ENCODE results near the gene EHD4.

The EHD4 gene

DNA sequence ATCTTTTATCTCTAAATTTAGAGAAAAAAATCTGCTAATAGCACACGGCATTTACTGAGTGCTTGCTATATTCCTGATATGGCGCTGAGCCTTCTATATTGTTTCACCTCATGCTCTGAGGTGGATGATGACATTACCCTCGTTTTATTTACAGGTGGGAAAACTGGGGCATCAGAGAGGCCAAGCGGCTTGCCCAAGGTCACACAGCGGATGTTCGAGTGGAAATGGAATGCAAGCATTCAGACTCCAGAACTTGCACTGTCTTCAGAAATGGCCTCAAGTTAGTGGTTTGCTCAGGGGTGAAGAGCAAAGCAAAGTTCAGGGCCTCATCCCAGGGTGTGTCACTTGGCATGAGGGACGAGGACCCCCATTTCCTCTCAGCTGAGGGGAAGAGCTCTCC lies 17.3 kb downstream of the EHD4 start:
- DNase-seq = no peak

DNA sequence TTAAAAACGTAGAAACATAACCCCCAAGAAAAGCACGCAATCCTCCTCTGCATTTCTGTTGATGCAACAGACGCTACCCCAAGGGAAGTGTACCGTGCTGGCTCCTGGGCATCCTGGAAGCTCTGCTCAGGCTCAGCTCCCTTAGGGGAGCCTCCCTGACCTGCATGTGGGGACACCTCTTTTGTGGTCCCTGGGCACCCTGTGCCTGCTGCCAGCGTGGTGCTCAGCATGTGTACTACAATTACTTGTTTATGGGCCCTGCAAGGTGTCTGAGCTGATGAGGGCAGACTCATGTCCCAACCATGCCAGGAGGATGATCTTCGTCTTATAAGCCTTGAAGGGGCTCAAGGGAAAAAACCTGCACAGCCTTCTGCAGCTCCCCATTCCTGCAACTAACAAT lies 18.3 kb downstream of the EHD4 start:
- no peak for DNase-seq

DNA sequence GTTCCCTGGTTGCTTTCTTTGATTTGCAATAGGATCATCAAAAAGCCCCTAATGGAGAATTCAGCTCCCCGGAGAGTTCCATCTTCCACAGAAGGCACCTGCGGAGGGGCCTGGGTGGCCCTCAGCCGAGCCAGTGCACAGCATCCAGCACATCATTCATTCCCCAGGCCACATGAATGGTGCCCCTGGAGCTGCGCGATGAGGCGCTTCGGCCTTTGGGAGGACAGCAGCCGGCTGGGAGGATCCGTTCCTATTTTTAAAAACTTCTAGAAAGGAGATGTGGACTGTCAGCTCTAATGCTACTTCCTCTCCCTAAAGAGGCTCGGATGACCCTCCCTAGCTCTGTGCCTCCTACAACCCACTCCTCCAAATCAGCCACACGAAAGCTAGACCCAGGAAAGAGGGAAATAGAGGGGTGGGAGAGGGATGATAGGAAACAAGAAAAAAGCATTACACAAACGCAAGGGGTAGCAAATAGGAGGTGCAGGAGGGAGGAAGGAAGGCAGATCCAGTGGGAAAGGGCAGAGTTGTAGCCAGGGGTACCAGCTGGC lies 20.3 kb downstream of the EHD4 start:
- DNase-seq = no peak

DNA sequence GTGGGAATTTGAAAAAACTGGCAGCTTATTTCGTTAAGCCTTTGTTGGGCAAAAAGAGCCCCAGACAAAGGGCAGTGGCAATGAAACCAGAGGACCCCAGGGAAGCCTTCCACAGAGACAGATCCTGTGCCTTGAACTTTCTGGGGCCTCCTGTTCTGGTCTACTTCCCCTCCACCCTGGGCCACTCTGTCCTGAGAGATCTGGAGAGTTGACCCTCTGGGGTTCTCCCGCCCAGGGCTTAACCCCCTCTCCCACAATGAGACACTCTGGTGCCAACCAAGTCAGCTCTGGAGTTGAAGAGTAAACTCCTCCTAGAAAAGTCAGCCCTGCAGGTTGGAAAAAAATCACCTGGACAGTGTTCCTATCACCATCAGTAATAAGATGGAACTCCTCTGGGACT lies 20.8 kb downstream of the EHD4 start:
- DNase-seq = no peak

DNA sequence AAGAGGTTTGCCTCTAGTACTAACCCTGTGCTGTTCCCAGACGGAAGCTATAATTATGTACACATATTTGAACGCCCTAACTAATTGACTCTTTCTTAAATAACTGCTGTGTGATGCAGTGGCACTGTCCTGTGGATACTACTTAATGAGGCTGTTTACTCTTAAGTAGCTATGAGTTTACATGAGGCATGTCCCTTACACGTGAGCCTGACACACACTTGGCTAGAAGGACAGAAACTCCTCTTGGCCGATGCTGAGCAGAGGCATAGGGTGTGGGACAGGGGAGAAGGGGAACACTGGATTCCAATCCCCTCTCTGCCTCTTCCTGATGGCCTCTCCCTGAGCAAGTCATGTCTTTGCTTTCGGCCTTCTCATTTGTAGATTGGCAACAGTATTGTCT lies 21.9 kb downstream of the EHD4 start:
- no peak for DNase-seq

- DNase-seq = no peak
Measured at GRCh38 chr15:41950127-41950483, 22.3 kb downstream of the EHD4 start.

GRCh38 chr15:41949401-41950126 lies 22.8 kb downstream of the EHD4 start:
- no peak for DNase-seq

DNA sequence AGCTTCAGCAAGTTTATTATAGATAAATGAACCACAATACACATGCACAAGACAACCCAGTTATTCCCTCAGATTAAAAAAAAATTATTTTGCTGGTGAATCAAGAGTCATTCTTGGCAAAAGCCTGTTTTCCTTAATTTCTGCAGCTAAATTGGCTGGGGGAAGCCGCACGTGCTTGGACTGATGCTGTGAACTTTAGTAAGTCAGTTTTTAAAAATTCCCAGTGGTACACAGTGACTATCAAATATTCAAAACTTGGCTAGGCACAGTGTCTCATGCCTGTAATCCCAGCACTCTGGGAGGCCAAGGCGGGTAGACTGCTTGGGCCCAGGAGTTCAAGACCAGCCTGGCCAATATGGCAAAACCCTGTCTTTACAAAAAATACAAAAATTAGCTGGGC lies 23.9 kb downstream of the EHD4 start:
- DNase-seq = no peak

DNA sequence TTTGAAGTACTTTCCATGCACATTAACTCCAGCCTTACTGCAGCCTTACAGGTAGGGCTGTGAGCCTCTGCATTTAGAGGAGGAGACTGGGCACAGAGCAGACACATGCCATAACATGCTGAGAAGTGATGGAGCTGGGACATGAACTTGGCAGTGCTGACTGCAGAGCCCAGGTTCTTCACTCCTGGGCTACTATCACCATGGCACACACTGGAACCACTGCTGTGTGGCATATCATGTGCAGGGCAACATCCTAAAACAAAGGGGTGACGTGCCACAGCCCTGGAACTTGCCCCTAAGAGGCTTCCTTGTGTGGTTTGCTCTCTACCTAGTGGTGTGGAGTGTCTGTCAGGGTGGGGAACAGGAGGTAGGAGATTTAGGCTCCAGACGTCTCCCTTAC lies 25.4 kb downstream of the EHD4 start:
- DNase-seq = no peak

DNA sequence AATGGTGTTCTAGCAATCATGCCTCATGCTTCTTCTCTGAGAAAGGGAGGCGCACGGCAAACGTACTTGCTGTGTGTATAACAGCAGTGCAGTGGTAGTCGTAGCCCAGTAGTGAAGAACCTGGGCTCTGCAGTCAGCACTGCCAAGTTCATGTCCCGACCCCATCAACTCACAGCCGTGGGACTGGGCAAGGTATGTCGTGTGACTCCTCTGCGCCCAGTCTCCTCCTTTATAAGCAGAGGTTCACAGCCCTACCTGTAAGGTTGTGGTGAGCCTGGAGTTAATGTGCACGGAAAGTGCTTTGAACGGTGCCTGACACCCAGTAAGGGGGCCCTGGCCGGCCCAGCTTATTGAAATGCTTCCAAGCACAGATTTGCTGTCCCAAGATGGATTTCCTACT lies 26.6 kb downstream of the EHD4 start:
- no peak for DNase-seq

- DNase-seq = no peak
Measured at GRCh38 chr15:41945221-41945620, 27.1 kb downstream of the EHD4 start.

DNA sequence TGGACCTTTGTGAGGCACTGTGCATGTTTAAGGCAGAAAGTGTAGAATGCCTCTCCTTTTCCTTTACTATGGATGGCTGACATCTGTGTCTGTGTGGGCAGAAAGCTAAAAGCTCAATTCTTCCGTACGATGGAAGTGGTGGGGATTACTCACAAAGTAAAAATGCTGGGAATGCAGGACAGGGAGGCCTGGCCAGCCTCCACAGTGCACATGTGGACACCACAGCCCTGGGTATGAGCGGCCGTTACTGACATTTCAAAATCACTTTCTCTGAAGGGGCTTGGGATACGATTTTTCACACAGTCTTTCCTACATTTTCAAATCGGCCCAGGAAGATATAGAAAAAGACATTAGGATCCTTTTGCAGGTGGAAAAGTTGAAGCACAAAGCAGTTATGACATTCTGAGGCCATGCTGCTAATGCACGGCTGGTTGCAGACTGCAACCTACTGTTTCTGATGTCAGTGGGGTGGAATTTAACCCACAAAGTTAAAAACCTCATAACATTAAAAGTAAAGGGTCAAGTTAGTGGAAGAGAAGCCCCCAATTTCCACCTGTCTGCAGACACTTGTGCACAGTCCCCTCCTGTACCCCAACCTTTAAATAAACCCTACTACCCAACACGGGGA lies 27.9 kb downstream of the EHD4 start:
- DNase-seq = no peak

DNA sequence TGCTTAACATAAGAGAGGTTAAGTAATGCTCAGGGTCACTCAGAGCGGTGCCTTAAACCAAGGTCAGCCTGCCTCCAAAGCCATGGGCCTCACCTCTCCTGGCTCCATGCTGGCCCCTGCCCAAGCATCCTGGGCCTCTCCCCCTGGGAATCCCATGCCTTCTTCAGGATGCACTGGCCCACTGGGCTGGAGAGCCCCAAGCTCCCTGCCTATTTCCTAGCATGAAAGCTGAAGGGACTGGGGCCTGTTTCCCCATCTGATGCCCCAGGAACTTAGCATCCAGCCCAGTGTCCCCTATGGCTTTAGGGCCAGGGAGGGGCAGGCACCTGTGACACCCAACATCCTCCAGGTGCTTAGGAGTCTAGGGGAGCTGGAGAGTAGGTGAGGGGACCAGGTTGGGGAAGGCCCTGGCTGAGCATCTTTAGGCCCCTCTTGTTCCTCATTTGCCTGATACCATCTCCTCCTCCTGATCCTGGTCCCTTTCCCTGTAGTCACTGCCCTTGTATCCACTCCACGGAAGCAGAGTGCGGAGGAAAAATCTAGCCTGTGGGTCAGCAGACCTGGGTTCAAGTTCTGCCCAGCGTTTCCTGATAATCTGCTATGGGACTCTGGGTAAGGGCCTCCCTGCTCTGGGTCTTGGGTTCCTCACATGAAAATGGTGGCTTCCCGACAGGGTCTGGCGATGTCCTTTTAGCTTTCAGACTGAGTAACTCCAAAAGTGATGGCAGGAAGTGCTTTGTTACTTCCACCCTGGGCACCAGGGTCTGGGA lies 28.6 kb downstream of the EHD4 start:
- no peak for DNase-seq

GRCh38 chr15:41942886-41943285 lies 29.5 kb downstream of the EHD4 start:
- DNase-seq = no peak

DNA sequence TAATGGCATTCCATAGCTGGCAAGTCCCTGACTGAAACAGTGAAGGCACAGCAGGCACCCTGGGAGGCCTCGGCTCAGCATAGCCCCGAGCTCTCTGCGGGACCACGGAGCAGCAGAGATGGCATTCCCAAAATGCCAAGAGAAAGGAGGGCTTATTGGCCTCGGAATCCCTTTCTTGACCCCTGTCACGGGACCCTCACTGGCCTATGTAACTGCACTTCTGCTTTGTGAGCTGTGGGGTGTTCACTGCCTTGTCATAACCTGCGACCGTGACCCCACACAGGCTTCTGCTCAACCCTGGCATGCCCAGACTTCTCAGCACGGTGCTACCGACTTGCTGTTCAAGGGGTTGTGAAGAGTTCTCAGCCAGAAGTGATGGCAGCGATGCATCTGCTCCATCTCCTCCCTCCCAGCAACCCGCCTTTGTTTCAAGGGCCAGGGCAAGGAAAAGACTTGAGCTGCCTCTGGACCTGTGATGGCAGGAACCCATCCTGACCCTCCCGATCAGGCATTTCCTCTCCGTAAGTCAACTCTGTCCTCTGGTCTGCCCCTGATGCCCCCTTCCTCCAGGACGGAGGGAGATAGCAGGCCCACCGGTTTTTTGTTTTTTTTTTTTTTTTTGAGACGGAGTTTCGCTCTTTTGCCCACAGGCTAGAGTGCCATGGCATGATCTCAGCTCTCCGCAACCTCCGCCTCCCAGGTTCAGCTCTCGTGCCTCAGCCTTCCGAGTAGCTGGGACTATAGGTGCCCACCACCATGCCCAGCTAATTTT lies 30.5 kb downstream of the EHD4 start:
- DNase-seq = no peak

GRCh38 chr15:41940441-41940857 lies 31.9 kb downstream of the EHD4 start:
- DNase-seq = no peak

- DNase-seq = no peak
Measured at GRCh38 chr15:41939986-41940385, 32.4 kb downstream of the EHD4 start.

- DNase-seq = no peak
Measured at GRCh38 chr15:41937568-41937923, 34.8 kb downstream of the EHD4 start.

DNA sequence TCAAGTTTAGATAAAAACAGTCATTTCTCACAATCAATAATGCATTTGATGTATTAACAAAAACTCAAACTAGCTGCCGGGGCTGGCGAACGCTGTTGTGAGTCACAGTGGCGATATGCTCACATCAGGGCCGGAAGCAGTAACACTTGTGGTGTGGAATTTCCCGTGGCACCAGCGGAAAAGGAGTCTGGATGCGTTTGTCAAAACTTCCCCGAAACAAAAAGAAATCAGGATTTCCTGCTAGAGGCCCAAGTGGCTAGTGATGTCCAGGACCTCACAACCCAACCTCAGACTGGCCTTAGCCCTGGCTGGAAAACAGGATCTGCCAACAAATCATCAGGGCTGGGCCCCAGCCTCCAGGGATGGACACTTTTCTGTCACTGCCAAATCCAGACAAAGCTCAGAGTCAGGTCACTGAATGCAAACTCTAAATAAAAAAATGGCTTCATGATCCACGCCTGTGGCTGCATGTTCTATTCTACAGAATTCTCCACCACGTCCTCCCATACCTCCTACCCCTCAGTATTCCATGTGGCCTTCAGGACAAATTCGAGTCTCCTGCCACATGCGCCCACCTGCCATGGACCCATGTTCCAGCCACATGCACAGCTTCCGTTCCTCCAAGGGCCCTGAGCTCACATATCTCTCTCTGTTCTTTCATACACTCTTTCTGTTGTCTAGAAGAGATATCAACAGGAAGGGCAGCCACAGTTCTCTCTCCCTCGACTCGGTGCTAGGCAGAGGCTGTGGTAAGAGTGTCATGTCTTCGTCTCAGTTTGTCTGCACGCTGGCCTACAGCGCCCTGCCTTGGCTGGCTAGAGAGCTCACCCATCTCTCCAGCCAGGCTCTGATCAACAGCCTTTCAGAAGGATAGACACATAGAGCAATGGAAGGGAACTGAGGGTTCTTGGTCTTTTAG lies 35.4 kb downstream of the EHD4 start:
- DNase-seq = no peak

- DNase-seq = no peak
Measured at GRCh38 chr15:41936155-41936554, 36.2 kb downstream of the EHD4 start.

- no peak for DNase-seq
Measured at GRCh38 chr15:41935566-41936020, 36.8 kb downstream of the EHD4 start.

GRCh38 chr15:41934843-41935242 lies 37.5 kb downstream of the EHD4 start:
- no peak for DNase-seq

Data from NCI-H1436 (cell line).